Measurements from ENCODE around the gene STK25.

STK25 gene

GRCh38 chr2:241508240-241509154 is at the start of gene STK25:
Gene STK25 (minus strand): TSS chr2:241508584. CDS start chr2:241508035, 549 bp downstream.
- DNase-seq, result peak; percentile 98

- DNase-seq, result no peak
Observed at GRCh38 chr2:241556746-241557145, 48.4 kb upstream of the STK25 start.

- DNase-seq, result no peak
Observed at GRCh38 chr2:241555711-241556110, 47.3 kb upstream of the STK25 start.

GRCh38 chr2:241554610-241555322 is 46.4 kb upstream of the STK25 start:
- DNase-seq, result no peak

- DNase-seq, result no peak
Observed at GRCh38 chr2:241553981-241554380, 45.6 kb upstream of the STK25 start.

GRCh38 chr2:241553512-241553830 is 45.1 kb upstream of the STK25 start:
- DNase-seq, result no peak

GRCh38 chr2:241551998-241552737 is 43.8 kb upstream of the STK25 start:
- DNase-seq, result no peak

GRCh38 chr2:241551599-241551997 is 43.2 kb upstream of the STK25 start:
- DNase-seq, result no peak

GRCh38 chr2:241550616-241551580 is 42.5 kb upstream of the STK25 start:
- no peak for DNase-seq

GRCh38 chr2:241548451-241548835 is 40.1 kb upstream of the STK25 start:
- DNase-seq, result no peak

GRCh38 chr2:241547781-241548450 is 39.5 kb upstream of the STK25 start:
- DNase-seq, result no peak

GRCh38 chr2:241546771-241547498 is 38.6 kb upstream of the STK25 start:
- no peak for DNase-seq

GRCh38 chr2:241545523-241546473 is 37.4 kb upstream of the STK25 start:
- DNase-seq, result no peak

- no peak for DNase-seq
Observed at GRCh38 chr2:241545106-241545505, 36.7 kb upstream of the STK25 start.

- DNase-seq, result no peak
Observed at GRCh38 chr2:241542278-241542605, 33.9 kb upstream of the STK25 start.

GRCh38 chr2:241541564-241542277 is 33.3 kb upstream of the STK25 start:
- no peak for DNase-seq

GRCh38 chr2:241540771-241541561 is 32.6 kb upstream of the STK25 start:
- peak; percentile 50 for DNase-seq

- no peak for DNase-seq
Observed at GRCh38 chr2:241540401-241540770, 32.0 kb upstream of the STK25 start.
